ENCODE data around the gene TARBP2. TPM values are rescaled to one million over a fixed set of nuclear protein-coding genes. Genes with fewer than 3 reads are reported as not detected.

The TARBP2 gene
- total RNA-seq, 1 experiment from 2014 or later, result 47.8 TPM

GRCh38 chr12:53513712-53514410, 12.8 kb downstream of the TARBP2 start:
- no peak overlapping the region for H3K4me3 ChIP-seq
- H3K79me2 ChIP-seq (ENCODE audit: low read depth), result no peaks in the 10 kb centered on the region
- no TSS peak for BruUV-seq (replicated peaks)
- H3K4me2 ChIP-seq, result no peak overlapping the region
- TF ChIP-seq, protein P1, sequence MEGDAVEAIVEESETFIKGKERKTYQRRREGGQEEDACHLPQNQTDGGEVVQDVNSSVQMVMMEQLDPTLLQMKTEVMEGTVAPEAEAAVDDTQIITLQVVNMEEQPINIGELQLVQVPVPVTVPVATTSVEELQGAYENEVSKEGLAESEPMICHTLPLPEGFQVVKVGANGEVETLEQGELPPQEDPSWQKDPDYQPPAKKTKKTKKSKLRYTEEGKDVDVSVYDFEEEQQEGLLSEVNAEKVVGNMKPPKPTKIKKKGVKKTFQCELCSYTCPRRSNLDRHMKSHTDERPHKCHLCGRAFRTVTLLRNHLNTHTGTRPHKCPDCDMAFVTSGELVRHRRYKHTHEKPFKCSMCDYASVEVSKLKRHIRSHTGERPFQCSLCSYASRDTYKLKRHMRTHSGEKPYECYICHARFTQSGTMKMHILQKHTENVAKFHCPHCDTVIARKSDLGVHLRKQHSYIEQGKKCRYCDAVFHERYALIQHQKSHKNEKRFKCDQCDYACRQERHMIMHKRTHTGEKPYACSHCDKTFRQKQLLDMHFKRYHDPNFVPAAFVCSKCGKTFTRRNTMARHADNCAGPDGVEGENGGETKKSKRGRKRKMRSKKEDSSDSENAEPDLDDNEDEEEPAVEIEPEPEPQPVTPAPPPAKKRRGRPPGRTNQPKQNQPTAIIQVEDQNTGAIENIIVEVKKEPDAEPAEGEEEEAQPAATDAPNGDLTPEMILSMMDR (conservative IDR thresholded peaks at IDR 0.05), result no peak
- no peak for TF ChIP-seq EZH2 (IDR thresholded peaks at IDR 0.05; ENCODE audit: low read depth)
- ChIA-PET CTCF (interaction anchor here (0.6 kb wide), 2 partner anchors 33 to 1248 kb away, joined by 3 to 6 read pairs; no protein-coding TSS in a partner anchor), POLR2A (ENCODE audit: unreplicated experiment) (no interaction called here)
- no peaks in the 10 kb centered on the region for H3F3A ChIP-seq (ENCODE audit: insufficient read depth, low read depth)
- no peak overlapping the region for H2AFZ ChIP-seq
- no peaks in the 10 kb centered on the region for H3K27me3 ChIP-seq (ENCODE audit: insufficient read depth, low read depth)
- no peaks in the 10 kb centered on the region for H3K9me2 ChIP-seq (ENCODE audit: insufficient read depth)
- no peaks in the 10 kb centered on the region for H3K36me3 ChIP-seq (ENCODE audit: low read depth)
- intact Hi-C loops (cut with micrococcal nuclease; ENCODE audit: unreplicated experiment), result no loop called here
- H3K27ac ChIP-seq, result no peak overlapping the region
- no peak for DNase-seq
- no peaks in the 10 kb centered on the region for H4K20me1 ChIP-seq (ENCODE audit: insufficient read depth)
- no peaks in the 10 kb centered on the region for H3K4me1 ChIP-seq (replicated peaks; ENCODE audit: insufficient read depth)
- H3K9me3 ChIP-seq (ENCODE audit: insufficient read depth, low read depth), result no peaks in the 10 kb centered on the region

DNA sequence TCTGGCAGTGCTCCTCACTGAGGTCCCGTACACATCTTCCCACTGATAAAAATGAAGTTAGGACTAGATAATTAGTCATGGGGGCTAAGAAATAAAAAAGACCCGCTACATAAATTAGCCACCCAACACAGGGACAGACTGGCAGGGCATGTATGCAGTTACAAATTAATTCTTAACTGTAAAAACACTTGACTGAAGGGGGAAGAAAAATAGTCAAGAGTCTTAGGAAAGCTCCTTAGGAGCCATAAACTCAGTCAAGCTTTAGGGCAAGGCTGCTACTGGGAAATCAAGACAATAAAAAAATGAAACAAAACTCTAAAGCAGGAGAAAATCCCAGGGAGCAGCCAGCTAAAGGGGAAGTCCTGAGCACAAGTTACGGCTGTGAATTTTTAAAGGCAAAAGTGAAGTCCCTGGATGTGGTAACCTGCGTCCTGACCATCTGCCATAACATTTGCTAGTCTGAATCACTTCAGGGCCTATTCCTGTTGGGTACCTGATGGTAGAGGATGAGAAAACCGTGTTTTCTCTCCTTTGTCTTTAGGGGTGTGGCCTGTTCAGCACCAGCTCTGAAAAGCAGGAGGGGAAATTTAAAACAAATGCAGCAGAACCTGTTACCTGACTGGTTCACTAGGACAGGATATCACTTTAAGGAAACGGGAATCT, 13.7 kb downstream of the TARBP2 start:
- TF ChIP-seq EZH2 (IDR thresholded peaks at IDR 0.05; ENCODE audit: low read depth), result no peak
- TF ChIP-seq, protein P1 (conservative IDR thresholded peaks at IDR 0.05), result no peak
- intact Hi-C loops (cut with micrococcal nuclease; ENCODE audit: unreplicated experiment), result no loop called here
- no peak for DNase-seq
- H2AFZ ChIP-seq, result no peak overlapping the region
- CTCF ChIA-PET, result no interaction called here
- BruUV-seq (replicated peaks), result no TSS peak
- no peaks in the 10 kb centered on the region for H3K4me1 ChIP-seq (replicated peaks; ENCODE audit: insufficient read depth)
- no peaks in the 10 kb centered on the region for H3K36me3 ChIP-seq (ENCODE audit: low read depth)
- POLR2A ChIA-PET (ENCODE audit: unreplicated experiment), result interaction anchor here (0.6 kb wide), 3 partner anchors 14 to 169 kb away, joined by 3 to 5 read pairs (median 3); no protein-coding TSS in a partner anchor
- no peaks in the 10 kb centered on the region for H3F3A ChIP-seq (ENCODE audit: insufficient read depth, low read depth)
- no peaks in the 10 kb centered on the region for H3K79me2 ChIP-seq (ENCODE audit: low read depth)
- H3K9me3 ChIP-seq (ENCODE audit: insufficient read depth, low read depth), result no peaks in the 10 kb centered on the region
- no peaks in the 10 kb centered on the region for H3K27me3 ChIP-seq (ENCODE audit: insufficient read depth, low read depth)
- no peaks in the 10 kb centered on the region for H3K9me2 ChIP-seq (ENCODE audit: insufficient read depth)
- no peaks in the 10 kb centered on the region for H4K20me1 ChIP-seq (ENCODE audit: insufficient read depth)
- H3K4me3 ChIP-seq, result no peak overlapping the region
- H3K27ac ChIP-seq, result no peak overlapping the region
- no peak overlapping the region for H3K4me2 ChIP-seq

- H3K4me1 ChIP-seq (replicated peaks; ENCODE audit: insufficient read depth), result no peaks in the 10 kb centered on the region
- H3K9me2 ChIP-seq (ENCODE audit: insufficient read depth), result no peaks in the 10 kb centered on the region
- TF ChIP-seq EZH2 (IDR thresholded peaks at IDR 0.05; ENCODE audit: low read depth), result no peak
- TF ChIP-seq, protein P1 (conservative IDR thresholded peaks at IDR 0.05), result no peak
- H3K27ac ChIP-seq, result no peak overlapping the region
- H4K20me1 ChIP-seq (ENCODE audit: insufficient read depth), result no peaks in the 10 kb centered on the region
- H3K9me3 ChIP-seq (ENCODE audit: insufficient read depth, low read depth), result no peaks in the 10 kb centered on the region
- no peaks in the 10 kb centered on the region for H3K27me3 ChIP-seq (ENCODE audit: insufficient read depth, low read depth)
- no peaks in the 10 kb centered on the region for H3K36me3 ChIP-seq (ENCODE audit: low read depth)
- ChIA-PET POLR2A (ENCODE audit: unreplicated experiment) (interaction anchor here (0.6 kb wide), 1 partner anchor 136 kb away, joined by 5 read pairs; no protein-coding TSS in a partner anchor), CTCF (no interaction called here)
- no peaks in the 10 kb centered on the region for H3F3A ChIP-seq (ENCODE audit: insufficient read depth, low read depth)
- H3K4me3 ChIP-seq, result no peak overlapping the region
- no peaks in the 10 kb centered on the region for H3K79me2 ChIP-seq (ENCODE audit: low read depth)
- DNase-seq, result no peak
- no TSS peak for BruUV-seq (replicated peaks)
- intact Hi-C loops (cut with micrococcal nuclease; ENCODE audit: unreplicated experiment), result no loop called here
- H2AFZ ChIP-seq, result no peak overlapping the region
- no peak overlapping the region for H3K4me2 ChIP-seq
Measured at GRCh38 chr12:53515291-53515680, 14.2 kb downstream of the TARBP2 start.

All from PC-9 (cell line).